HEK293 (cell line): ENCODE results near the gene CACNA1F.

Experiments
- CTCF ChIA-PET: fragments of 350-600 bp; formaldehyde crosslinking; extraction: SDS; loops from one replicate; lab custom pipeline; 2021; ENCODE audit warnings: antibody characterized with exemption; lab: Yijun Ruan, JAX
- POLR2A ChIA-PET: fragments of 300-600 bp; formaldehyde crosslinking; extraction: SDS; loops from one replicate; lab custom pipeline; 2020; ENCODE audit warnings: antibody characterized with exemption, inconsistent platforms; lab: Yijun Ruan, JAX
- H3K27ac ChIP-seq: fragments of 200-500 bp; sonication (Bioruptor generic); 2 replicates; pipeline ENCODE4 v1.5.1; 2014; ENCODE audit warnings: low read depth, low read length, control low read depth, inconsistent platforms; ENCODE audit errors: extremely low read depth
- H3K36me3 ChIP-seq, 2 experiments: fragments of 200-500 bp in 1 of 2; sonication (Bioruptor generic) in 1 of 2; 1 replicate in 1 of 2; 2 replicates in 1 of 2; pipeline ENCODE4 v1.5.1; 2014 to 2017; ENCODE audit warnings: inconsistent platforms in 2 of 2, low read length in 2 of 2; ENCODE audit not compliant: control insufficient read depth in 2 of 2, insufficient read depth in 1 of 2
- H3K4me1 ChIP-seq: fragments of 200-500 bp; sonication (Bioruptor generic); 2 replicates; pipeline ENCODE4 v1.5.1; 2014; ENCODE audit warnings: mild to moderate bottlenecking, low read length, inconsistent platforms; ENCODE audit not compliant: control insufficient read depth, insufficient read depth
- H3K4me3 ChIP-seq: 2 replicates; pipeline ENCODE4 v1.5.1; 2011; ENCODE audit warnings: low read depth, mild to moderate bottlenecking, control low read depth, low read length, moderate library complexity
- H3K9me3 ChIP-seq: fragments of 200-500 bp; sonication (Bioruptor generic); 2 replicates; pipeline ENCODE4 v1.5.1; 2014; ENCODE audit warnings: low read depth, low read length, inconsistent platforms; ENCODE audit not compliant: control insufficient read depth, insufficient read depth
- GFI1B ChIP-seq: fragments of 450-650 bp; formaldehyde crosslinking; IDR thresholded peaks from 2 replicates; pipeline ENCODE4 v1.5.1; 2016; ENCODE audit warnings: missing biosample characterization, missing genetic modification characterization
- HIC1 ChIP-seq: fragments of 450-650 bp; formaldehyde crosslinking; IDR thresholded peaks from 2 replicates; pipeline ENCODE4 v1.5.1; 2016; ENCODE audit warnings: missing biosample characterization, missing genetic modification characterization
- KLF10 ChIP-seq: fragments of 450-650 bp; IDR thresholded peaks from 2 replicates; pipeline ENCODE4 v1.5.1; 2018; ENCODE audit warnings: missing biosample characterization, mild to moderate bottlenecking, missing genetic modification characterization
- KLF7 ChIP-seq: fragments of 450-650 bp; formaldehyde crosslinking; IDR thresholded peaks from 2 replicates; pipeline ENCODE4 v1.5.1; 2016; ENCODE audit warnings: missing biosample characterization, missing genetic modification characterization, borderline replicate concordance
- MYNN ChIP-seq: fragments of 450-650 bp; formaldehyde crosslinking; IDR thresholded peaks from 2 replicates; pipeline ENCODE4 v1.5.1; 2016; ENCODE audit warnings: missing biosample characterization, missing genetic modification characterization, borderline replicate concordance
- MZF1 ChIP-seq: fragments of 450-650 bp; formaldehyde crosslinking; IDR thresholded peaks from 2 replicates; pipeline ENCODE4 v1.5.1; 2017; ENCODE audit warnings: missing biosample characterization, missing genetic modification characterization, borderline replicate concordance
- OSR2 ChIP-seq: fragments of 450-650 bp; formaldehyde crosslinking; IDR thresholded peaks from 2 replicates; pipeline ENCODE4 v1.5.1; 2016; ENCODE audit warnings: missing biosample characterization, missing genetic modification characterization
- SP2 ChIP-seq: fragments of 450-650 bp; formaldehyde crosslinking; IDR thresholded peaks from 2 replicates; pipeline ENCODE4 v1.5.1; 2016; ENCODE audit warnings: missing biosample characterization, missing genetic modification characterization
- ZBTB44 ChIP-seq: fragments of 450-650 bp; IDR thresholded peaks from 2 replicates; pipeline ENCODE4 v1.5.1; 2018; ENCODE audit warnings: missing biosample characterization, mild to moderate bottlenecking, missing genetic modification characterization
- ZFHX2 ChIP-seq: fragments of 450-650 bp; formaldehyde crosslinking; conservative IDR thresholded peaks from 2 replicates; pipeline ENCODE4 v1.5.1; 2016; ENCODE audit warnings: missing biosample characterization, missing genetic modification characterization
- ZFP41 ChIP-seq: fragments of 450-650 bp; formaldehyde crosslinking; IDR thresholded peaks from 2 replicates; pipeline ENCODE4 v1.5.1; 2016; ENCODE audit warnings: missing biosample characterization, missing genetic modification characterization, borderline replicate concordance
- ZIC2 ChIP-seq: fragments of 450-650 bp; formaldehyde crosslinking; IDR thresholded peaks from 2 replicates; pipeline ENCODE4 v1.5.1; 2016; ENCODE audit warnings: missing biosample characterization, missing genetic modification characterization
- ZNF10 ChIP-seq: fragments of 450-650 bp; formaldehyde crosslinking; IDR thresholded peaks from 2 replicates; pipeline ENCODE4 v1.5.1; 2017; ENCODE audit warnings: missing biosample characterization, missing genetic modification characterization
- ZNF2 ChIP-seq: fragments of 450-650 bp; formaldehyde crosslinking; IDR thresholded peaks from 2 replicates; pipeline ENCODE4 v1.5.1; 2016; ENCODE audit warnings: missing biosample characterization, missing genetic modification characterization
- ZNF24 ChIP-seq: fragments of 450-650 bp; formaldehyde crosslinking; IDR thresholded peaks from 2 replicates; pipeline ENCODE4 v1.5.1; 2016; ENCODE audit warnings: missing biosample characterization, missing genetic modification characterization
- ZNF416 ChIP-seq: fragments of 450-650 bp; formaldehyde crosslinking; IDR thresholded peaks from 2 replicates; pipeline ENCODE4 v1.5.1; 2016; ENCODE audit warnings: missing biosample characterization, missing genetic modification characterization
- ZNF544 ChIP-seq: fragments of 450-650 bp; formaldehyde crosslinking; IDR thresholded peaks from 2 replicates; pipeline ENCODE4 v1.5.0; 2017; ENCODE audit warnings: missing biosample characterization, missing genetic modification characterization
- ZNF660 ChIP-seq: fragments of 450-650 bp; IDR thresholded peaks from 2 replicates; pipeline ENCODE4 v1.5.1; 2018; ENCODE audit warnings: missing biosample characterization, mild to moderate bottlenecking, missing genetic modification characterization
- ZNF704 ChIP-seq: fragments of 450-650 bp; formaldehyde crosslinking; IDR thresholded peaks from 2 replicates; pipeline ENCODE4 v1.5.1; 2016; ENCODE audit warnings: missing biosample characterization, missing genetic modification characterization
- ZNF768 ChIP-seq: fragments of 450-650 bp; formaldehyde crosslinking; IDR thresholded peaks from 2 replicates; pipeline ENCODE4 v1.5.1; 2018; ENCODE audit warnings: missing biosample characterization, mild to moderate bottlenecking, missing genetic modification characterization
- ZNF843 ChIP-seq: fragments of 450-650 bp; formaldehyde crosslinking; IDR thresholded peaks from 2 replicates; pipeline ENCODE4 v1.5.1; 2016; ENCODE audit warnings: missing biosample characterization, missing genetic modification characterization
- ZSCAN18 ChIP-seq: fragments of 450-650 bp; formaldehyde crosslinking; IDR thresholded peaks from 2 replicates; pipeline ENCODE4 v1.5.1; 2016; ENCODE audit warnings: missing biosample characterization, missing genetic modification characterization
- ZSCAN5A ChIP-seq: fragments of 450-650 bp; formaldehyde crosslinking; IDR thresholded peaks from 2 replicates; pipeline ENCODE4 v1.5.1; 2016; ENCODE audit warnings: missing biosample characterization, missing genetic modification characterization
- ZXDB ChIP-seq: fragments of 450-650 bp; formaldehyde crosslinking; IDR thresholded peaks from 2 replicates; pipeline ENCODE4 v1.5.1; 2016; ENCODE audit warnings: missing biosample characterization, missing genetic modification characterization

CACNA1F gene

GRCh38 chrX:49165901-49166881 lies 66.9 kb downstream of the CACNA1F start (continued):
- no peak for TF ChIP-seq ZNF768 (tag by site-specific recombination)
- TF ChIP-seq ZBTB44 (tag by site-specific recombination) = 0 out of 2 replicates have a peak, but pooled peaks have one; percentile 57
- peak; percentile 84 for TF ChIP-seq ZNF10 (tag by site-specific recombination)
- TF ChIP-seq ZNF843 = peak; percentile 52; the same call in 1 of the 2 replicates
- no peak for TF ChIP-seq ZFP41 (tag by site-specific recombination)
- TF ChIP-seq ZNF660 (tag by site-specific recombination) = peak; percentile 70; the same call in 1 of the 2 replicates
- TF ChIP-seq HIC1 (tag by site-specific recombination) = peak; percentile 93
- TF ChIP-seq SP2 (tag by site-specific recombination) = peak; percentile 83
- TF ChIP-seq ZSCAN5A = 0 out of 2 replicates have a peak, but pooled peaks have one; percentile 55
- TF ChIP-seq ZNF24 = peak; percentile 55; the same call in 1 of the 2 replicates
- TF ChIP-seq KLF10 (tag by site-specific recombination) = 0 out of 2 replicates have a peak, but pooled peaks have one; percentile 25
- TF ChIP-seq OSR2 (tag by site-specific recombination) = peak; percentile 80
- 0 out of 2 replicates have a peak, but pooled peaks have one; percentile 42 for TF ChIP-seq ZNF2
- 0 out of 2 replicates have a peak, but pooled peaks have one; percentile 39 for TF ChIP-seq MZF1 (tag by site-specific recombination)
- TF ChIP-seq KLF7 (tag by site-specific recombination) = peak; percentile 91
- 0 out of 2 replicates have a peak, but pooled peaks have one; percentile 28 for TF ChIP-seq ZFHX2 (tag by site-specific recombination)

GRCh38 chrX:49164589-49165360 lies 68.4 kb downstream of the CACNA1F start:
- no peaks in the 10 kb centered on the region for H3K36me3 ChIP-seq
- no peak overlapping the region for H3K4me3 ChIP-seq
- no peak for TF ChIP-seq MYNN (tag by site-specific recombination)
- no peak for TF ChIP-seq ZNF704 (tag by site-specific recombination)
- TF ChIP-seq ZSCAN18 = no peak
- no peak for TF ChIP-seq ZNF416
- TF ChIP-seq ZIC2 (tag by site-specific recombination) = no peak
- TF ChIP-seq ZNF544 (tag by site-specific recombination) = no peak
- TF ChIP-seq GFI1B (tag by site-specific recombination) = no peak
- TF ChIP-seq ZXDB (tag by site-specific recombination) = no peak
- H3K9me3 ChIP-seq = no peaks in the 10 kb centered on the region
- ChIA-PET POLR2A (interaction anchor here (1.5 kb wide), 1 partner anchor 26 kb away, joined by 4 read pairs; no protein-coding TSS in a partner anchor), CTCF (interaction anchor here (0.6 to 1.6 kb wide), 4 partner anchors 9 to 714 kb away, joined by 3 to 5 read pairs (median 4); no protein-coding TSS in a partner anchor)
- H3K4me1 ChIP-seq = peaks cover 7% of the 10 kb centered on the region
- peak overlapping the region; percentile 73; the same call in 1 of the 2 replicates for H3K27ac ChIP-seq
